GM18858 (cell line): ENCODE data around the gene SEPTIN7.
A peak's percentile ranks its signal among the peaks of the same experiment; 100 is the strongest.
"Not testable (repeated sequence)": the region's sequence is repeated elsewhere in the genome, so short reads cannot be mapped to it uniquely, and the experiment has no call there.

ENCODE experiments used
- ATAC-seq: cut with Tn5 transposase; IDR thresholded peaks from one replicate; pipeline ENCODE4 v1.9.1; 2021; ENCODE audit not compliant: unreplicated experiment

Gene SEPTIN7

DNA sequence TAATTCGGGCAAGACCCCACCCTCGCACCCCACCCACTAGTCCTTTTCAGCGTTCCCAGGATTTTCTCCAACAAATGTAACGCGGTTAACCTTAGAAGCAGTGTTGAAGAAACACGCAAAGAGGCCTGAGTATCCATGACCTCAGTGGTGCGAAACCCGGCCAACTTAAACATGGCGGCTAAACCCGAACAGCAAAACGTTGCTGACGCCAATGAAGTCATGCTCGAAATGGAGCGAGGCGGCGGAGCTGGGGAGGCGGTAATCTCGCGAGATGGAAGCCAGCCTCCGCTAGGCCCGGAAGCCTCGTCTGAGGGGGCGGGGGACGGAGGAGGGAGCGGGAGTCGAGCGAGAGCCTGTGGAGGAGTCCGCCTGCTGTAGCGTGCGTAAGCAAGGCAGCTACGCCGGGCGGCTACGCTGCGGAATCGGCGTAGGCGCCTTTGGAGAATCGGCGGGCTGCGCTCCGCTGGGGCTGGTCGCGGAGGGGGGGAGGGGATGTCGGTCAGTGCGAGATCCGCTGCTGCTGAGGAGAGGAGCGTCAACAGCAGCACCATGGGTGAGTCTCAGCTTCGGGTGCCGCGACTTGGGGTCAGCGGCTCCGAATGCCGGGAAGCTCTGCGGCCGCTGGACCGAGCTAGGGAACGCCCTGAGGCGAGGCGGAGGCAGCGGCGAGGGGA is at the start of gene SEPTIN7:
SEPTIN7 (plus strand) TSS at position 340 of the 674 bp plus-strand sequence; CDS start at position 493, 153 bp downstream.
- ATAC-seq = peak; percentile 77

GRCh38 chr7:35752742-35753141 is 48.1 kb upstream of the SEPTIN7 start:
- no peak for ATAC-seq

- ATAC-seq = no peak
Observed at GRCh38 chr7:35753761-35754603, 46.9 kb upstream of the SEPTIN7 start.

DNA sequence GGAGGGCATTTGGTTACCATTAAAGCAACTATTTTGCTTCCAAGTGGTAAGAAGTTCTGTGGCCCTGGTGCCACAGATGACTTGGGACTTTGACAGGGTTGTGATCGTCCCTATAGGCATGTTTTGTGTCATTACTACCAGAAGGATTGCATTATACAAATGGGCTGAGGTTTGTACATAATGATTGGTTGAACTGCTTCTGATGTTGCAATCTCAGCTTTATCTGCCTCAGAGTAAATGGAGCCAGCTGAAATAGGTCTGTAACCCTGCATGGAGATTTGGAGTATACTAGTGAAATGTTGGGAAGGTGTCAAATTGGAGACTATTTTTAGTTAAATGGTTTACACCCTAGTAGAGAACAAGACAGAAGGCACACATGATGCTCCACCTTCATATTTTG is 46.1 kb upstream of the SEPTIN7 start:
- ATAC-seq = no peak

DNA sequence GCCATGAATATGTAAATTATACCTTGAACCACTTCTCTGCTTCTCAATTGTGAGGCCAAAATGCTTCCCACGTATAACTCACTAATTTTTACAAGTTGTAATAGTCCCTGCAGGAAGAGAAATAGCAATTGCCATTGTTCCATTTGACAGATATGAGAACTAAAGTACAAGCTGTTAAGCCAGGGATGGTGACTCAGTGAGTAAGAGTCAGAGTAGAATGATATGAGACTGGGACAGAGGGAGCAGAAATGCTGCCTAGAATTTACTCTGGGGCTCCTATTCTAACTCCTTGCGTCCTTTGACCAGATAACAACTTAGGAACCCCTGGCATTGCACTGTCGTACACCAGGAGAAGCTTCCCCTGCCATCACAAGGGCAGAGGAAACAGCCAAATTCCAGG is 45.1 kb upstream of the SEPTIN7 start:
- ATAC-seq = no peak

DNA sequence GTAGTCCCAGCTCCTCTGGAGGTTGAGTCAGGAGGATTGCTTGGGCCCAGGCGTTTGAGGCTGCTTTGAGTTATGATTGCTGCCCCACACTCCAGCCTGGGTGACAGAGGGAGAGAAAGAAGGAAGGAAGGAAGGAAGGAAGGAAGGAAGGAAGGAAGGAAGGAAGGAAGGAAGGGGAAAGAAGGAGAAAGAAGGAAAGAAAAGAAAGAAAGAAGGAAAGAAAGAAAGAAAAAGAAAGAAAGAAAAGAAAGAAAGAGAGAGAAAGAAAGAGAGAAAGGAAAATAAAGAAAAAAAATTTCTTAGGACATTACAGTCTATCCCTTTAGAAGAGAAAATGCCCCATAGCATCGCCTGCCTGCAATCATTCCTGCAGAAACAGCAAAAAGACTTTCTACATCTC is 44.4 kb upstream of the SEPTIN7 start:
- not testable (repeated sequence) for ATAC-seq

DNA sequence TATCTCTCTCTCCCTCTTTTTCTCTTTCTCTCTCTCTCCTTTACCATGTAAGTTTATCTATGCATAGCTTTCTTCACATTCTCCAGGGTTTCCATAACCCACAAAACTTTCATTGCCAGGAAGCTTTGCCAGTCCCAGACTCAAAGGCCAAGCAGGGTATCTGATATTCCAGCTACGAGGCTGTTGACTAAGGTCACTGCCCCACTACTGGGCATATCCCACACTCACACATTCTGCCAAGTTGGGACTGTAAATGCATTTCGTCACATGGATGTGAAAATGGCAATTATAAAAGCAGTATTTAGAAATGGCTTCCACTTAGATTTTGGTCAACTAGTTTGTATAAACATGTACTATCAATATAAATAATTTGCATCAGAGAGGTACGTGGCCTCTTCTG is 43.3 kb upstream of the SEPTIN7 start:
- no peak for ATAC-seq

DNA sequence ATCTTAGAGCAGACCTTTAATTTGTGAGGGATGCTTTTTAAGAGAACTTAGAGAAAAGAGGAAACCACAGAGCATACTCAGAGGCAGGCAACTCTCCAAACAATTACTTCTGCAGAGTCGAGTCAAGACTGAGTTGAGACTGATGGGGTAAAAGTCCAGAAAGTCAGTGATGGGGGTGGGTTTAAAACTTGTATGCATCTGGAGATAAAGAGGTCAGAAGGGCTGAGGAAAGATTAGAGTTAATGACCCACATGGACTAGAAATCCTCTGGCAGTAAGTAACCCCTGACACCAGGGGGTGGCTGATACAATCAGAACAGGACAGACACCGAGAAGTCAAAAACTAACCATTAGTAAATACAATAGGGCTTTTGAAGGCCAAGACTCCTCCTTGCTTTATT is 42.4 kb upstream of the SEPTIN7 start:
- ATAC-seq = no peak

- ATAC-seq = no peak
Observed at GRCh38 chr7:35760143-35760745, 40.6 kb upstream of the SEPTIN7 start.

DNA sequence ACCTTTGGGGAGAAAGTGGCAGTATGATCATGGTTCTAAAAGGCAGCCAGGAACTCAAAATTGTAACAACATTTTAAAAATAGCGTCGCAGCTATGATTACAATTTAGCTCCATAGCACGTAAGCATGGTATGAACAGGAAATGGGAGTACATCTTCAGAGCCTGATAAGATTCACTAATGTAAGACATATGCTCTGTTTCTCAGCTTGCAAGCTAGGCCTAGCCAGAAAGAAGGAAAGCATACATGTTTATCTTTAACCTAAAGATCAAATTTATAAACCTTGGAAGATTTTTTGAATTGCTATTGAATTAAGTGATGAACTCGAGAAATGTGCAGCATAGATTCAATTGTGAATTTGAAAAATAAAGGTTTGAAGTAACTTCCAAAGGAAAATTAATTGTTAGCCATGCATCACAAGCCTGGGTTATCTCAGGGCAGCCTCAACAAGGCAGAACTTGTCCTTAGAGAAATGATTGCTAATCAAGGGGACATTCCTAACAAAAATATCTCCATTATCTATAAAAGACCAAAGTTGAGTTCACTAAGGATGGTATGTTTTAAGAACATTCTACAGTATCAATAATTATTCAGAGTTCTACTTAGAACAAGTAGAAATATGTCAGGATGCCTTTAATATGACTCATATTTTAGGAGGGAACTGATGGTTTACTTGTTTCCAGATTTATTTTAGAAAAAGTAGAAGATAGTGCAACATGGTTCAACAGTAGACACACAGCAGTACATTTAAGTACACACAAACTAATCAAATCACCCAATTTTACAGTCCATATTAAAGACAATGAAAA is 38.8 kb upstream of the SEPTIN7 start:
- no peak for ATAC-seq

DNA sequence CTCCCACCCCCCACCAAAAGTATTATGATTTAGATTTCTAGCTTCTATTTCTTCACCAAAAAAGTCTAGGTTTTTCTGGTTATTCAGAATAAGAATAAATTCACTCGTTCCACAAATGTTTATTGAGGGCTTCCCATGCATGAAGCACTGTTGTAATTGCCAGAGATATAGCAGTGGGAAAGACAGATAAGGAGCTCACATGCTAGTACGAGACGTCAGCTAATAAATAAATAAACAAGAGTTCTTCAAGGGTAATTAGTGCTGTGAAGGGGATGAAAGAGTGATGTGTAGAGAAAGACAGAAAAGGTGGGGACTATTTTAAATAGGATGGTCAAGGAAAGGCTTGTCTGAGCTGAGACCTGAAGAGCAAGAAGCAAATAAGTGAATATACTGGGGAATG is 38.1 kb upstream of the SEPTIN7 start:
- ATAC-seq = no peak

- no peak for ATAC-seq
Observed at GRCh38 chr7:35768346-35768745, 32.5 kb upstream of the SEPTIN7 start.

- ATAC-seq = no peak
Observed at GRCh38 chr7:35771776-35772175, 29.1 kb upstream of the SEPTIN7 start.

DNA sequence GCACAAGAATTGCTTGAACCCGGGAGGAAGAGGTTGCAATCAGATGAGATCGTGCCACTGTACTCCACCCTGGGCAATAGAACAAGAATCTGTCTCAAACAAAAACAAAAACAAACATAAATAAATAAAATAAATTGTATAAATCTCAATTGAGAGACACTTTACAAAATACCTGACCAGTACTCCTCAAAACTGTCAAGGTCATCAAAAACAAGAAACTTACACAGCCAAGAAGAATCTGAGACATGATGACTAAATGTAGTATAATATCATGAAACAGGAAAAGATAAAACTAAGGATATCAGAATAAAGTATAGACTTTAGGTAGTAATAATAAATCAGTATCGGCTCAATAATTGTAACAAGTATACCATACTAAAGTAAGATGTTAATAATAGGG is 26.9 kb upstream of the SEPTIN7 start:
- no peak for ATAC-seq

GRCh38 chr7:35776686-35777085 is 24.2 kb upstream of the SEPTIN7 start:
- ATAC-seq = no peak

DNA sequence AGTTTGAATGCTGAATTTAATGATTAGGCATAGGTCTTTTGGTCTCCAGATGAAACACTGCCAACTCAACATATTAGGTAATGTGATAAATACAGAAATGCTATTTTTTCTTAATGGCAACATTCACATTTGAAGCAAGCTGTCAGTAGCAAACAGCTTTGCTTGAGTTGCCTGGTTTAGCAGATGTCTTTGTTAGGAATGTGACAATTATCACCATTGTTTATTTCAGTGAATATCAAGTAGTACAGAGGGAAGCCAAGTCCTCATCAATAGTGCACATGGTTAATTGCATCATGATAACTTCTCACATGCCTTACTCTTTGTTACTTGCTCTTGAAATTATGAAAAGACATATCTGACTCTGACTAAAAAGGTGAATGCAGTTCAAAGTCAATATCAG is 23.7 kb upstream of the SEPTIN7 start:
- ATAC-seq = no peak

DNA sequence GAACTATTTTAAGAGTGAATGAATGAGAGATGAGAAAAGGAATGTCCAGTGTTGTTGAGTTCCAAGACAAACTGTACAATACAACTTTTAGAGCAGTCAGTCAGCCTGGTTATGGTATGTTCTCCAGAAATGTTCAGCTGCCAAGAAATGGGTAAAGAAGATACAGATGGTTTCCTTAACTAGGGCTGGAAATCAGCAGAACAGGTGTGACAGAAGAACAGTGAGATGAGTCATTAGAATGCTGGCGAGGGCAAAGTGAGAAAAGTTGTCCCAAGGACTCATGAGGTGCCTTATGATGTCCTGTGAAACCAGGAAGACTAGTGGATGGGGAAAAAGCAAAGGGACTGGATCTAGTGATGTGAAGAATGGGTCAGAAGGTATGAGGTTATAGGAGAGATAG is 20.8 kb upstream of the SEPTIN7 start:
- no peak for ATAC-seq

- ATAC-seq = no peak
Observed at GRCh38 chr7:35781200-35781701, 19.6 kb upstream of the SEPTIN7 start.

DNA sequence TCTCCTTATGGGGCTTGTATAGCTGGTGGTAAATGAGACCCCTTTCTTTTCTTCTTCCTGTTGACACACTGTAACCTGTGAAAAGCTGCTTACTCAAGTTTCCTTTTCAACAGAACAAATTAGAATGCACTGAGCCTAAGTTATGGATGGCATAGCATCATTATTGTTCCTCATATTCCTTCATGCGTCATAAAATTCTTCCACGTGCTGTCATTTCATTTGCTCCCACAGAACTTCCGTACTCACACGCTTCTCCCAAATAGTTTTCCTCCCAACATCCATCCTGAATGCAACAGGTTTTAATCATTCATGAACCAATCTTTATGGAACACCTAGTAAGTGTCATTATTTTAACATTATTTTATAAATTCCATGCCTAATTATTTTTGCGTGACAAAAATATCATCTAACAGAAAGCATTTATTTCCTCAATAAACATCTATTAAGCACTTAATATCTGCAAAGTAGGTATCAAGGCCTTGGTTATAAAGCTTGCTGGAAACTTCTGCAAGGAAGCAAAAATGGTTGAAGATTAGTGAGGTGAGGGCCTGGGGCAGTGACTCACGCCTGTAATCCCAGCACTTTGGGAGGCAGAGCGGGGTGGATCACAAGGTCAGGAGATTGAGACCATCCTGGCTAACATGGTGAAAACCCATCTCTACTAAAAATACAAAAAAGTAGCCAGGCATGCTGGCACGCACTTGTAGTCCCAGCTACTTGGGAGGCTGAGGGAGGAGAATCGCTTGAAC is 18.9 kb upstream of the SEPTIN7 start:
- no peak for ATAC-seq

- no peak for ATAC-seq
Observed at GRCh38 chr7:35784332-35784731, 16.5 kb upstream of the SEPTIN7 start.
